HepG2 (cell line): ENCODE results near the gene TM2D3. TPM values are rescaled to one million over a fixed set of nuclear protein-coding genes. Genes with fewer than 3 reads are reported as not detected.

Experiments
- ATAC-seq: fragments of 200-7000 bp; cut with Tn5 transposase; 3 replicates; pipeline ENCODE4 v1.9.1; 2020; ENCODE audit warnings: mild to moderate bottlenecking, moderate library complexity
- BruUV-seq: library from RNA; stranded (reverse); fragments of 400-500 nt; replicated peaks from 2 replicates; lab custom pipeline; 2021; lab: Mats Ljungman, UMichigan
- CTCF ChIA-PET: fragments of 300-600 bp; formaldehyde crosslinking; extraction: SDS; loops from one replicate; lab custom pipeline; 2021; ENCODE audit warnings: low total read pairs, inconsistent platforms, low intra/inter-chr PET ratio; lab: Yijun Ruan, JAX
- POLR2A ChIA-PET: fragments of 350-600 bp; sonication (Branson Sonifier 250); formaldehyde crosslinking; loops from one replicate; lab custom pipeline; 2020; ENCODE audit warnings: antibody characterized with exemption, inconsistent platforms; lab: Yijun Ruan, JAX
- DNase-seq: peaks from one replicate; pipeline ENCODE4 v3.0.0-alpha.2; 2015; ENCODE audit warnings: low spot score
- FAIRE-seq: peaks from 3 replicates; lab custom pipeline; 2011; peaks lifted over from hg19 to GRCh38; lab: Jason Lieb, UNC
- H2AFZ ChIP-seq: one replicate; pipeline ENCODE4 v1.6.1; 2011; ENCODE audit warnings: low read length, inconsistent platforms
- H3K27ac ChIP-seq: fragments of 300-600 bp; 3 replicates; pipeline ENCODE4 v1.8.0; 2011; ENCODE audit warnings: mixed run types, mild to moderate bottlenecking, mixed read lengths, low read length, inconsistent platforms; ENCODE audit not compliant: insufficient read depth; ENCODE audit errors: extremely low read length
- H3K27me3 ChIP-seq, 2 experiments: fragments of 200-600 bp in 1 of 2; 2 replicates in 1 of 2; 3 replicates in 1 of 2; pipeline versions ENCODE4 v1.6.0 to v1.8.0; 2011; ENCODE audit warnings: low read length in 2 of 2, mild to moderate bottlenecking in 2 of 2, moderate library complexity in 2 of 2, inconsistent platforms in 1 of 2; ENCODE audit not compliant: insufficient read depth in 2 of 2, control insufficient read depth in 1 of 2
- H3K36me3 ChIP-seq, 2 experiments: fragments of 200-600 bp in 1 of 2; replicated peaks in 1 of 2; 2 replicates in 1 of 2; 3 replicates in 1 of 2; pipeline versions ENCODE4 v1.5.1 to v1.8.0; 2011; ENCODE audit warnings: low read length in 2 of 2, inconsistent platforms in 1 of 2; ENCODE audit not compliant: insufficient read depth in 2 of 2, control insufficient read depth in 1 of 2
- H3K4me1 ChIP-seq: 2 replicates; pipeline ENCODE4 v1.5.1; 2012; ENCODE audit warnings: low read length, inconsistent platforms; ENCODE audit not compliant: insufficient read depth
- H3K4me2 ChIP-seq: 2 replicates; pipeline ENCODE4 v1.6.0; 2011; ENCODE audit warnings: low read depth, low read length, inconsistent platforms
- H3K4me3 ChIP-seq, 3 experiments: fragments of 200-600 bp in 1 of 3; sonication (generic), shearing (Covaris generic) in 1 of 3; replicated peaks in 1 of 3; 2 replicates each; pipeline ENCODE4 v1.5.1; 2011 to 2016; ENCODE audit warnings: low read length in 3 of 3, inconsistent platforms in 2 of 3, low read depth in 2 of 3, mild to moderate bottlenecking in 2 of 3, control low read depth in 1 of 3, mixed read lengths in 1 of 3; ENCODE audit not compliant: insufficient read depth in 1 of 3
- H3K79me2 ChIP-seq: one replicate; pipeline ENCODE4 v1.6.1; 2011; ENCODE audit warnings: low read length, inconsistent platforms; ENCODE audit not compliant: insufficient read depth
- H3K9ac ChIP-seq: 2 replicates; pipeline ENCODE4 v1.6.0; 2011; ENCODE audit warnings: mild to moderate bottlenecking, low read depth, low read length, inconsistent platforms; ENCODE audit not compliant: insufficient read depth
- H3K9me3 ChIP-seq: 2 replicates; pipeline ENCODE4 v1.5.1; 2012; ENCODE audit warnings: mild to moderate bottlenecking, low read length
- H4K20me1 ChIP-seq: 2 replicates; pipeline ENCODE4 v1.6.0; 2011; ENCODE audit warnings: inconsistent platforms, mild to moderate bottlenecking, low read length, moderate library complexity; ENCODE audit not compliant: insufficient read depth
- AFF4 ChIP-seq: sonication (generic); formaldehyde crosslinking; IDR thresholded peaks from 2 replicates; pipeline ENCODE4 v1.4.0; 2020; ENCODE audit warnings: missing genetic modification reagents
- ATAD3A ChIP-seq: sonication (generic); formaldehyde crosslinking; IDR thresholded peaks from 2 replicates; pipeline ENCODE4 v1.4.0; 2020; ENCODE audit warnings: missing genetic modification reagents
- REXO4 ChIP-seq: sonication (generic); formaldehyde crosslinking; IDR thresholded peaks from 2 replicates; pipeline ENCODE4 v1.8.0; 2022; ENCODE audit warnings: missing genetic modification reagents, mild to moderate bottlenecking, borderline replicate concordance
- TEAD3 ChIP-seq: optimal IDR thresholded peaks from 2 replicates; pipeline ENCODE3; 2016; ENCODE audit warnings: borderline replicate concordance
- U2AF1 ChIP-seq: fragments of 200-400 bp; formaldehyde crosslinking; optimal IDR thresholded peaks from 2 replicates; pipeline ENCODE3; 2017; ENCODE audit warnings: mild to moderate bottlenecking, low read depth, low read length
- ZFP90 ChIP-seq: sonication (generic); formaldehyde crosslinking; IDR thresholded peaks from 2 replicates; pipeline ENCODE4 v1.8.0; 2022; ENCODE audit warnings: missing genetic modification reagents, mild to moderate bottlenecking, inconsistent platforms, borderline replicate concordance
- ZMYM4 ChIP-seq: sonication (generic); formaldehyde crosslinking; IDR thresholded peaks from 2 replicates; pipeline ENCODE4 v1.8.1; 2023; ENCODE audit warnings: mild to moderate bottlenecking, missing genetic modification reagents
- ZNF574 ChIP-seq: sonication (generic); formaldehyde crosslinking; IDR thresholded peaks from 2 replicates; pipeline ENCODE4 v1.4.0; 2020; ENCODE audit warnings: missing genetic modification reagents
- WGBS: methylation state at CpG from one replicate; pipeline ENCODE4 v1.1.6; 2017; ENCODE audit warnings: low lambda C conversion rate; 5-methylcytosine and 5-hydroxymethylcytosine counted together
- in situ Hi-C: cut with HindIII; loops from 2 replicates; pipeline ENCODE4 v1.10.0; 2017; ENCODE audit warnings: low pct_unique_long_range_greater_than_20kb; ENCODE audit not compliant: extremely low pct_ligation_motif_present
- intact Hi-C: fragments of 100-400 bp; cut with micrococcal nuclease; formaldehyde crosslinking; loops from one replicate; pipeline ENCODE4 v1.10.0; 2022; ENCODE audit not compliant: unreplicated experiment
- polyA plus RNA-seq, 8 experiments: library from polyadenylated mRNA; depleted of rRNA in 3 of 8; stranded (reverse) in 7 of 8; unstranded in 1 of 8; fragments of >200 nt; fragmentation: Illumina TruSeq in 4 of 8; extraction: Trizol in 4 of 8; gene quantifications; 2 replicates each; pipeline versions ENCODE4 v1.2.1 to v1.2.3, GENCODE V29; 2011 to 2016; ENCODE audit warnings: low read depth in 4 of 8, missing spikeins in 1 of 8, mixed read lengths in 1 of 8; ENCODE audit not compliant: insufficient read depth in 1 of 8
- total RNA-seq, 5 experiments: library from RNA; depleted of rRNA; stranded (reverse); fragments of >200 nt; fragmentation: Illumina TruSeq; extraction: Trizol; gene quantifications; 2 replicates each; pipeline ENCODE4 v1.2.3, GENCODE V29; 2016; ENCODE audit warnings: low read depth in 1 of 5

The TM2D3 gene
- total and polyA plus RNA-seq, 2 of the 13 experiments (the other 11 are each of a cell fraction or from before 2014, with no cell fraction given), result 31.1 to 72.7 TPM

- FAIRE-seq, result no peak
- POLR2A ChIA-PET, result no interaction called here
- Histone ChIP-seq H3K27ac (no peak overlapping the region), H3K27me3 (no peaks in the 10 kb centered on the region), H3K79me2 (no peaks in the 10 kb centered on the region), H3K4me1 (no peaks in the 10 kb centered on the region), H3K9ac (no peak overlapping the region), H3K9me3 (no peaks in the 10 kb centered on the region)
- TF ChIP-seq ZFP90 (no peak), ZMYM4 (CRISPR knock-in tag) (no peak), U2AF1 (no peak), AFF4 (CRISPR knock-in tag) (no peak), TEAD3 (CRISPR knock-in tag) (no peak), ZNF574 (CRISPR knock-in tag) (no peak), ATAD3A (CRISPR knock-in tag) (no peak), REXO4 (no peak)
- TF ChIP-seq, all 625 proteins: peak for 0
- CTCF ChIA-PET, result no interaction called here
- H2AFZ ChIP-seq, result no peak overlapping the region
- no peak overlapping the region for H3K4me3 ChIP-seq
- BruUV-seq, result no TSS peak
- in situ Hi-C loops (no loop called here), intact Hi-C loops (no loop called here)
- H3K4me2 ChIP-seq, result no peak overlapping the region
- H3K36me3 ChIP-seq, result peaks cover 9 to 55% of the 10 kb centered on the region in 2 experiments; a peak in 4 of 5 replicates
- ATAC-seq, result no peak
- 95% methylated on average over 7 of the region's 7 CpGs for WGBS
- no peaks in the 10 kb centered on the region for H4K20me1 ChIP-seq
- no peak for DNase-seq
Observed at GRCh38 chr15:101697488-101697887, 45.3 kb upstream of the TM2D3 start.
